ENCODE measurements around the gene PRG3. TPM values are rescaled to one million over a fixed set of nuclear protein-coding genes. Genes with fewer than 3 reads are reported as not detected.

The PRG3 gene
- total RNA-seq, 1 donor from 2014 or later = not detected

DNA sequence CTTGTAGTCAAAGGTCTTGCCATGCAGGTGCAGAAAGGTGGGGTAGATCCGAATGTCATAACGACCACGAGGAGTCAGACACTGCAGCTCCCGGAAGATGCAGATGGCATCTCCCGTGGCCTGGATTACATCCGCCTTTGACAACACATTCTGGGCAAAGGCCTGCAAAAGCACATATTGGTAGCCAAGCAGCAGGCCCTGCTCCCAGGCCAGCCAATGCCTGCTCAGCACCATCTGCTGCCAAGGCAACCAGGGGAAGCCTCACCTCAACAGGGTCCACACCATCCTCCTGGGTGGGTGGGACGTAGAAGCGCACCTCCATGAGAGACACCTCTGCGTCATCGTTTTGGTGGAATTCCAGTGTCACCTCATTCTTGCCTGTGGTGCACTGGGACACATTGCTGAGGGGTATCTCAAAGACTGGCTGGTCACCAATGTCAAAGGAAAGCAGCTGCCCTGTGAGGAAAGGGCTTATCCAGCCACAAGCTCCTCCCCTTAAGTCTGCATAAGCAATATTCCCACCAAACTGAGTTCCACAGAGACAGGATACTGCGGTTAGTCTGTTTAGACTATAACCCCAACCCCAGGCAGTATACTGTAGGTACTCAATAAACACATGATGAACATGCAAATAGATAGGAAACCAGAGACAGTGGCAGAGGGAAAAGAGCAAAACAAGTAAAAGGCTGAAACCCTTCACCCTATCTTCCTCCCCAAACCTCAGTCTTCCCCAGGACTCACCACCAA lies 48.1 kb downstream of the PRG3 start:
- ATAC-seq (no peak), DNase-seq (no peak)
- TF ChIP-seq, protein P1, sequence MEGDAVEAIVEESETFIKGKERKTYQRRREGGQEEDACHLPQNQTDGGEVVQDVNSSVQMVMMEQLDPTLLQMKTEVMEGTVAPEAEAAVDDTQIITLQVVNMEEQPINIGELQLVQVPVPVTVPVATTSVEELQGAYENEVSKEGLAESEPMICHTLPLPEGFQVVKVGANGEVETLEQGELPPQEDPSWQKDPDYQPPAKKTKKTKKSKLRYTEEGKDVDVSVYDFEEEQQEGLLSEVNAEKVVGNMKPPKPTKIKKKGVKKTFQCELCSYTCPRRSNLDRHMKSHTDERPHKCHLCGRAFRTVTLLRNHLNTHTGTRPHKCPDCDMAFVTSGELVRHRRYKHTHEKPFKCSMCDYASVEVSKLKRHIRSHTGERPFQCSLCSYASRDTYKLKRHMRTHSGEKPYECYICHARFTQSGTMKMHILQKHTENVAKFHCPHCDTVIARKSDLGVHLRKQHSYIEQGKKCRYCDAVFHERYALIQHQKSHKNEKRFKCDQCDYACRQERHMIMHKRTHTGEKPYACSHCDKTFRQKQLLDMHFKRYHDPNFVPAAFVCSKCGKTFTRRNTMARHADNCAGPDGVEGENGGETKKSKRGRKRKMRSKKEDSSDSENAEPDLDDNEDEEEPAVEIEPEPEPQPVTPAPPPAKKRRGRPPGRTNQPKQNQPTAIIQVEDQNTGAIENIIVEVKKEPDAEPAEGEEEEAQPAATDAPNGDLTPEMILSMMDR (IDR thresholded peaks at IDR 0.05) = no peak
- H3K9me3 ChIP-seq = no peaks in the 10 kb centered on the region
- no peaks in the 10 kb centered on the region for H3K27me3 ChIP-seq
- H3K27ac ChIP-seq = no peak overlapping the region
- no peak overlapping the region for H3K4me3 ChIP-seq
- peaks cover 18% of the 10 kb centered on the region for H3K4me1 ChIP-seq
- intact Hi-C loops (cut with DNase I) = no loop called here
- H3K36me3 ChIP-seq = peaks cover 62% of the 10 kb centered on the region

DNA sequence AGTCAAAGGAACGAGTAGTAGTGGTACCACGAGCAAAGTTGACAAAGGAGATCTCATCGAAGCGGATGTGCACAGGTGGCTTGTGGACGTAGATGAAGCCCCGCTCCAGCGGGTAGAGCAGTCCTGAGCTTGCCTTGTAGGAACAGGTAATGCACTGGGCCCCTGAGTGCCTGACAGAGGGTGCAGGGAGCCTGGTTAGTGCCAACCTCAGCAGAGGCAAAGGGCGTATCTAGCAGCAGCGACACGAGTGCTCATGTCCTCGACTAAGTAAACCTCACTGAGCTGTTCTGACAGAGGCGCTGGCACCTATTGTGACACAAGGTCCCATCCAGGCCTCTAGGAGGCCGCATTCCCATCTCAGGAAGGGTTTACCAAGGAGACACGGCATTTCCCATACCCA lies 49.2 kb downstream of the PRG3 start:
- Histone ChIP-seq H3K9me3 (no peaks in the 10 kb centered on the region), H3K36me3 (peaks cover 74% of the 10 kb centered on the region), H3K27ac (no peak overlapping the region), H3K27me3 (no peaks in the 10 kb centered on the region), H3K4me3 (no peak overlapping the region), H3K4me1 (peaks cover 19% of the 10 kb centered on the region)
- intact Hi-C loops (cut with DNase I) = no loop called here
- TF ChIP-seq, protein P1 (IDR thresholded peaks at IDR 0.05) = no peak
- DNase-seq (no peak), ATAC-seq (no peak)

DNA sequence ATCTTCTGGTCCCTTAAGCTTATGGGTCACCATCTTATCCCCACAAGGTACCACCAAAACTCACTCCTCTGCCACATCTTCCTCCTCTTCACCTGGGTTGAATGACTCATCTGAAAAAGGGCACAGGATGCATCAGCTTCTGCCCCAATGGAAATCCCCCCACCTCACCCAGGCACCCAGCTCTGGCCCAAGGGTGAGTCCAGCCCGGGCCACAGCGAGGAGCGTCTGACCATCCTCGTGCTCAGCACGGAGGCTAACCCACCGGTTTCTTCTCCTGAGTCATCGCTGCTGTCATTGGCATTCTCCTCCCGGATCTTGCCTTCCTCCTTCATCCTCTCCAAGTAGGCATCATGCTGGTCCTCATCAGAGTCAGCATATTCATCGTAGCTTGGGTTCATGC lies 50.9 kb downstream of the PRG3 start:
- Histone ChIP-seq H3K36me3 (peaks cover 77% of the 10 kb centered on the region), H3K9me3 (no peaks in the 10 kb centered on the region), H3K27me3 (no peaks in the 10 kb centered on the region), H3K4me3 (no peak overlapping the region), H3K4me1 (peaks cover 26% of the 10 kb centered on the region), H3K27ac (no peak overlapping the region)
- intact Hi-C loops (cut with DNase I) = no loop called here
- TF ChIP-seq, protein P1 (IDR thresholded peaks at IDR 0.05) = no peak
- DNase-seq (no peak), ATAC-seq (no peak)

DNA sequence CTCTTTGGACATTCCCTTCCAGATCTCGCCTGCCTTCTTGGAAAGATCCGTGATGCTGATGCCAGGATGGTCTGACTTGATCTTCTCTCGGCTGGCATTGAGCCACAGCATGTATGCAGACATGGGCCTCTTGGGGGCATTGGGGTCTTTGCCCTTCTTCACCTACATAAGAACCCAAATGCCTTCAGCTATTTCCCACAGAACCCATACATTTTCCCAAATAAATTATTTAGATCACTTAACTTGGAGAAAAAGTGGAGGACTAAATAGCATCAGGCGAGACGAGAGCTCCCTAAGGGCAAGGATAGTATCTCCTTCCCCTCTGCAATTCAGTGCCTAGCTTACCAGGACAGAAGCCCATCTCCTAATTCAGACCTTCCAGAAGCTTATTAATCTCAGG lies 53.2 kb downstream of the PRG3 start:
- DNase-seq (no peak), ATAC-seq (no peak)
- peaks cover 64% of the 10 kb centered on the region for H3K36me3 ChIP-seq
- H3K27me3 ChIP-seq = no peaks in the 10 kb centered on the region
- no peak overlapping the region for H3K4me3 ChIP-seq
- TF ChIP-seq, protein P1 (IDR thresholded peaks at IDR 0.05) = no peak
- intact Hi-C loops (cut with DNase I) = no loop called here
- peaks cover 21% of the 10 kb centered on the region for H3K4me1 ChIP-seq
- H3K9me3 ChIP-seq = no peaks in the 10 kb centered on the region
- H3K27ac ChIP-seq = no peak overlapping the region

Other genes starting within 250 kb of the PRG3 start
- not detected for gene LRRC55, start 199.2 kb downstream of the PRG3 start, total RNA-seq
- gene APLNR, start 143.9 kb downstream of the PRG3 start, total RNA-seq = 1.2 TPM
- gene TNKS1BP1, start 56.2 kb downstream of the PRG3 start, total RNA-seq = 189 TPM
- gene SSRP1, start 45.3 kb downstream of the PRG3 start, total RNA-seq = 64.7 TPM
- not detected for gene P2RX3, start 42.8 kb downstream of the PRG3 start, total RNA-seq
- not detected for gene PRG2, start 9.5 kb upstream of the PRG3 start, total RNA-seq
- gene SLC43A3, start 46.0 kb upstream of the PRG3 start, total RNA-seq = 117 TPM
- 3.2 TPM for gene RTN4RL2, start 79.4 kb upstream of the PRG3 start, total RNA-seq
- 12.4 TPM for gene SLC43A1, start 134.6 kb upstream of the PRG3 start, total RNA-seq
- 34.7 TPM for gene TIMM10, start 149.6 kb upstream of the PRG3 start, total RNA-seq
- not detected for gene SMTNL1, start 156.4 kb upstream of the PRG3 start, total RNA-seq
- gene UBE2L6, start 186.5 kb upstream of the PRG3 start, total RNA-seq = 120 TPM
- gene SERPING1, start 216.5 kb upstream of the PRG3 start, total RNA-seq = 490 TPM

All from upper lobe of right lung (tissue), 1 donor.